HG02973 (cell line): ENCODE data around the gene SEC23A.
"Not testable (repeated sequence)": the region's sequence is repeated elsewhere in the genome, so short reads cannot be mapped to it uniquely, and the experiment has no call there.

ENCODE experiments used
- ATAC-seq: cut with Tn5 transposase; IDR thresholded peaks from one replicate; pipeline ENCODE4 v1.9.1; 2021; ENCODE audit warnings: moderate library complexity; ENCODE audit not compliant: unreplicated experiment

SEC23A gene

GRCh38 chr14:39094515-39094914 lies 8.5 kb downstream of the SEC23A start:
- ATAC-seq: no peak

GRCh38 chr14:39091716-39092115 lies 11.3 kb downstream of the SEC23A start:
- ATAC-seq: no peak

DNA sequence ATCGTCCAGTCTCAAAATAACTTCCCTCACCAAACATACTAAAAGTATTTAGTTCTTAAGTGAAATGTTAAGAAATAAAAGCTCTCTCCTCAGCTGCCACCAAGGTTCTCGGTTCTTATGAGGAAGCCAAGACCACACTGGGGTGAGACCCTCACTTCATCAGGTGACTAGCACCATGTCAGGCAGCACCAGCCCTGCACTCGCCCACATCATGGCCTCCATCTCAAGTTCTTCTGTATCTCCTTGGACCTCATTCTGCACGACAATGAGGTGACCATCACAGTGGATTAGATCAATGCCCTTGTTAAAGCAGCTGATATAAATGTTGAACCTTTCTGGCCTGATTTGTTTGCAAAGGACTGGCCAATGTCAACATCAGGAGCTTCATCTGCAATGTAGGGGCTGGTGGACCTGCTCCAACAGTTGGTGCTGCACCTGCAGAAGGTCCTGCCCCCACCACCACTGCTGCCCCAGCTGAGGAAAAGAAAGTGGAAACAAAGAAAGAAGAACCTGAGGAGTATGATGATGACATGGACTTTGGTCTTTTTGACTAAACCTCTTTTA lies 12.4 kb downstream of the SEC23A start:
- no peak for ATAC-seq

GRCh38 chr14:39087493-39087892 lies 15.5 kb downstream of the SEC23A start:
- no peak for ATAC-seq

DNA sequence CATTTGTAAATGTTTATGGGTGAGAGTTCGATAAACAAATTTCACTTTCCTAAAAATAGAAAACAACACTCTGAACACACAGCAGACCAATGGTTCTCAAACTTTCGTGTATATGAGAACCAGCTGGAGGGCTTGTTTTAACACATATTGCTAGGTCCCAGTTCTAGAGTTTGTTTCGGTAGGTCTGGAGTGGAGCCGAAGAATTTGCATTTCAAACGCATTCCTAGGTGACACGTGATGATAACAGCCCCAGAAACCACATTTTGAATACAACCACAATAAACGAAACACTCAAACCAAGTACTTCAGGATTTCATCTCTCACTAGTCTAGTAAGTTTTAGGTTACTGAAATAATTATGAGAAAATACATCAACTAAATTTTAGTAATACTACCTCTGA lies 17.1 kb downstream of the SEC23A start:
- no peak for ATAC-seq

DNA sequence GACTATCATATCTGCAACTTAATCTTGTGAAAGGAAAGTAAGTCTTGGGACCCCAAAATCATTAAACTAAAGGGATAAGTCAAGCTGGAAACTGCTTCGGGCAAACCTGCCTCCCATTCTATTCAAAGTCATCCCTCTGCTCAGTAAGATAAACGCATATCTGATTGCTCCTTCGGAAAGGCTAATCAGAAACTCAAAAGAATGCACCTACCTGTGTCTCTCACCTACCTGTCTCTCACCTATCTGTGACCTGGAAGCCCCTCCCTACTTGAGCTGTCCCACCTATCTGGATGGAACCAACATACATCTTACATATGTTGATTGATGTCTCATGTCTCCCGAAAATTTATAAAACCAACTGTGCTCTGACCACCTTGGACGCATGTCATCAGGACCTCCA lies 19.9 kb downstream of the SEC23A start:
- ATAC-seq: no peak

DNA sequence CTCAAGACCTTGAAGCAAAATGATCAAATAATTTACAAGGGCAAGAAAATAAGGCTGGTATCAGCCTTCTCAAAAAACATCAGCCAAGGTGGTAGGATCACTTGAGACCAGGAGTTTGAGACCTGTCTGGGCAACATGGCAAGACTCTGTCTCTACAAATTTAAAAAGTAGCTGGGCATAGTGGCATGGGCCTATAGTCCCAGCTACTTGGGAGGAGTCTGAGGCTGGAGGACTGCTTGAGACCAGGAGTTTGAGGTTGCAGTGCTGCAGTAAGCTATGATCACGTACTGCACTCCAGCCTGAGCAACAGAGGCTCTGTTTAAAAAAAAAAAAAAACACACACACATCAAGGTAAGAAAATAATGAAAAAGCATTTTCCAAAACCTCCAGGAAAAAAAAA lies 22.1 kb downstream of the SEC23A start:
- ATAC-seq: no peak

DNA sequence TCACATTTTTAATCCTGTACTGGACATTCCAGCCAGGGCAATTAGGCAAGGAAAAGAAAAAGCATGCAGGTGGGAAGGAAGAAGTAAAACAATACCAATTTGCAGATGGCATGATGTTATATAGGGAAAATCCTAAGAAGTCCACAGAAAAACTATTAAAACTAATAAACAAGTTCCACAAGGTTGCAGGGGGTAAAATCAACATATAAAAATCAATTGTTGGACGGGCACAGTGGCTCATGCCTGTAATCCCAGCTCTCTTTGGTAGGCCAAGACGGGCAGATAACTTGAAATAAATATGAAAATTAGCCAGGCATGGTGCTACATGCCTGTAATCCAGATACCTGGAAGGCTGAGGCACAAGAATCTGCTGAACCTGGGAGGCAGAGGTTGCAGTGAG lies 31.9 kb downstream of the SEC23A start:
- ATAC-seq: no peak

DNA sequence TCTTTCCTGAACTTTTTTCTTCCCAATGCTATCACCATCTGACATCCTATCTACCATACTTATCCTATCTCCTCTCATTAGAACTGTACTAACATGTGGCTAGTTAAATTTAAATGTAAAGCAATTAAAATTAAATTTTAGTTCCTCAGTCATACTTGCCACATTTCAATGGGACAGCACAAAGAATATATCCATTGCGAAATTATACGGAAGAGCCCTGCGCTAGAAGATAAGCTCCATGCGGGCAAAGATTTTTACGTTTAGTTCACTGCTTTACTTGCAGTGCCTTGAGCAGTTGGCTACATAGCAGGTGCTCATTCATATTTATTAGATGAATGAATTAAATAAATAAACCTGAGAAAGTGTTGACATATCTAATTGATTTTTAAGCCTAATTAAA lies 33.1 kb downstream of the SEC23A start:
- ATAC-seq: no peak

DNA sequence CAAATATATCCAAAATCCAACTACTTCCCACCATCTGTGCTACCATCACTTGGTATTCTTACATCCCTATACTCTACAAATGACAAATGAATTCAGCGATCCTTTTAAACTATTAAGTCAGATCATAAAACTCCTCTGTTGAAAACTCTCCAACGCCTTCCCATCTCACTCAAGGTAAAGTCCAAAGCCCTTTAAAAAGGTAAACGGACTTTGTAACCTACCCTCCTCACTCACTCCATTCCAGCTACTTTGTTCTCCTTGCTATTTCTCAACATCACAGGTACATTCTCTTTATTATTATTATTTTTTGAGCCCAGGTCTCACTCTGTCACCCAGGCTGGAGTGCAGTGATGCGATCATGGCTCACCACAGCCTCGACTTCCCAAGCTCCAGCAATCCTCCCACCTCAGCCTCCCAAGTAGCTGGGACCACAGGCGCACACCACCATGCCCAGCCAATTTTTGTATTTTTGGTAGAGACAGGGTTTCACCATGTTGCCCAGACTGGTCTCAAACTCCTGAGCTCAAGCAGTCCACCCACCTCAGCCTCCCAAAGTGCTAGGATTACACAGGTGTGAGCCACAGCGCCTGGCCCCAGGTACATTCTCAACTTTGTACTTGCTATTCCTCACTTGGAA lies 33.7 kb downstream of the SEC23A start:
- ATAC-seq: not testable (repeated sequence)

GRCh38 chr14:39060818-39061437 lies 42.1 kb downstream of the SEC23A start:
- peak; percentile 99 for ATAC-seq

DNA sequence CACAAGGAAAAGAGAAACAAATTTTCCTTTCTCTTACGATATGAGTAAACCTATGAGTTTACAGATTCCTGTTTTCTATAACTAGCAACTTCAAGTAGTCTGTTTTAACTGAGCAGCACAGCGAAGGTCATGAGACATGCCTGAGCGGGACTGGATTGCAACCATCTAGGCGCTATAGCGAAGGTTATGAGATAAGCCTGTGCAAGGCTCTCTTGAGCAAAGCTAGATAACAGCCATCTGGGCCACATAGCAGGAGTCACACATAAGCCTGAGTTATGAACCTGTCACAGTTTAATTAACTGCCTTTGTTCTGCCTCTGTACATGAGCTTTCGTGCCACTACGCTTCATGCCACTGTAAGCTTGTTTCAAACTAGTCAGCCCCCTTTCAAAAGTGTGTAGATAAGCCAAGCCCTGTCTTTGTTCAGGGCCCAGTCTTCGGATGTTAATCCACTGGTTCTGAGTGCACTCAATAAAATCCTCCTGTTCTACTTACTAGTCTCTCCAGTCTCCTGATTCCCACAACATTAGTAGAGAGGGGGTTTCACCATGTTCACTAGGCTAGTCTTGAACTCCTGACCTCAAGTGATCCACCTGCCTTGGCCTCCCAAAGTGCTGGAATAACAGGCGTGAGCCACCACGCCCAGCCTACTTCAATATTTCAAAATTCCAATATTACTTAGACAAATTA lies 47.1 kb downstream of the SEC23A start:
- no peak for ATAC-seq

GRCh38 chr14:39052869-39053454 lies 50.1 kb downstream of the SEC23A start:
- ATAC-seq: not testable (repeated sequence)

DNA sequence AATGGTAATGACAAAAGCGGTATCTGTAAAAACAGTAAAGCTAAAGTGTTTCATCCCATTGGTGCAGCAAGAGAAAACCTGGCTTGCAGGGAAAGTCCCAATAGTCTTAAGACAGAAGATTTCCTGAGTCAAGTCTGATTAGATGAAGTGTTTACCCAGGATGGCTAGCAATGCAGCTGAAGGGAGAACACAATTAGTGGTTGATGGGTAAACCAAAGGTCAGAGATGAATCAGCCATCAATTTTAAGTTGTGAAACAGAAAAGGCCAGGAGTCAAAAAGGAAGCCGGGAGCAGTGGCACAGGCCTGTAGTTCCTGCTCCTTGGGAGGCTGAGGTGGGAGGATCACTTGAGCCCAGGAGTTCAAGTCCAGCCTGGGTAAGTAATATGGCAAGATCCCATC lies 52.6 kb downstream of the SEC23A start:
- ATAC-seq: no peak

GRCh38 chr14:39045889-39046288 lies 57.1 kb downstream of the SEC23A start:
- not testable (repeated sequence) for ATAC-seq

- ATAC-seq: no peak
Observed at GRCh38 chr14:39043352-39043943, 59.6 kb downstream of the SEC23A start.

GRCh38 chr14:39040529-39040928 lies 62.5 kb downstream of the SEC23A start:
- no peak for ATAC-seq

- ATAC-seq: no peak
Observed at GRCh38 chr14:39038542-39038941, 64.5 kb downstream of the SEC23A start.

DNA sequence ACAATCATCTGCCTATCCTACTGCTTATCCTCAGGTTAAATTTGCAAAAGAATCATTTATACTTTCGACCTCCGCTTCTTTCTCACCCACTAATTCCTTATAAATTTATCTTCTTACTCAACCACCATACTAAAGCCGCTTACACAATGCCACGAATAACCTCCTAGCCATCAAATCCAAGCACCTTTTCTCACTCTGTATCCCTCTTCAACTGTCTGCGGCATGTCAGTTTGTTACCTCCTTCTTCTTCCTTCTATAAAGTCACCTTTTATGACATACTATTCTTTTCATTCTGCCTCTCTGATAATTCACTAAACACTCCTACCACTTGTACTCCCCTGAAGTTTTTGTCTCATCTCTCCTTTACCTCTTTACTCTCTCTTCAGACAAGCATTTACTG lies 66.3 kb downstream of the SEC23A start:
- no peak for ATAC-seq

- no peak for ATAC-seq
Observed at GRCh38 chr14:39035336-39035735, 67.7 kb downstream of the SEC23A start.
